Gastroesophageal sphincter (tissue), 4 donors: ENCODE results near the gene TIGAR. TPM values are rescaled to one million over a fixed set of nuclear protein-coding genes. Genes with fewer than 3 reads are reported as not detected.

Experiments
- ATAC-seq: fragments of 150-250 bp; one replicate; pipeline ENCODE4 v1.9.1; 2016; ENCODE audit warnings: mild to moderate bottlenecking, moderate library complexity
- H3K27ac ChIP-seq, 4 donors: fragments of 200-600 bp; sonication (generic) in 3 of 4; 1 replicate in 3 of 4; 2 replicates in 1 of 4; pipeline ENCODE4 v1.5.1; 2016 to 2019
- H3K27me3 ChIP-seq: fragments of 200-600 bp; sonication (generic); one replicate; pipeline ENCODE4 v1.5.1; 2019
- H3K36me3 ChIP-seq, 2 donors: fragments of 200-600 bp; sonication (generic); one replicate each; pipeline ENCODE4 v1.5.1; 2019; ENCODE audit warnings: control low read depth in 1 of 2
- H3K4me1 ChIP-seq, 3 donors: fragments of 200-600 bp; sonication (generic); 1 replicate in 2 of 3; 2 replicates in 1 of 3; pipeline ENCODE4 v1.5.1; 2016 to 2019; ENCODE audit warnings: control low read depth in 2 of 3
- H3K4me3 ChIP-seq, 2 donors: fragments of 200-600 bp; sonication (generic); one replicate each; pipeline ENCODE4 v1.5.1; 2019; ENCODE audit warnings: mild to moderate bottlenecking in 1 of 2, moderate library complexity in 1 of 2
- H3K9me3 ChIP-seq, 3 donors: fragments of 200-600 bp; sonication (generic); one replicate each; pipeline ENCODE4 v1.5.1; 2017 to 2019; ENCODE audit warnings: control low read depth in 2 of 3
- CTCF ChIP-seq, 4 experiments: fragments of 200-600 bp in 2 of 4; fragments of 450-650 bp in 2 of 4; sonication (generic) in 1 of 4; IDR thresholded peaks; one replicate each; pipeline ENCODE4 v1.5.1; 2017 to 2019; ENCODE audit warnings: antibody characterized with exemption in 4 of 4, mild to moderate bottlenecking in 2 of 4, moderate library complexity in 2 of 4
- EP300 ChIP-seq: sonication (generic); formaldehyde crosslinking; IDR thresholded peaks from one replicate; pipeline ENCODE4 v1.6.1; 2017; ENCODE audit warnings: antibody characterized with exemption, mild to moderate bottlenecking
- POLR2A ChIP-seq, 2 donors: fragments of 450-650 bp; IDR thresholded peaks; one replicate each; pipeline ENCODE4 v1.6.1; 2017; ENCODE audit warnings: antibody characterized with exemption in 2 of 2, mild to moderate bottlenecking in 2 of 2, moderate library complexity in 1 of 2
- POLR2AphosphoS5 ChIP-seq: sonication (generic); formaldehyde crosslinking; IDR thresholded peaks from one replicate; pipeline ENCODE4 v1.6.1; 2017; ENCODE audit warnings: antibody characterized with exemption
- WGBS, 2 donors: methylation state at CpG; one replicate each; pipeline ENCODE4 v1.1.5; 2018; ENCODE audit warnings: low coverage in 1 of 2; 5-methylcytosine and 5-hydroxymethylcytosine counted together
- total RNA-seq, 4 donors: library from RNA; depleted of rRNA; stranded (reverse); fragments of >200 nt; gene quantifications; one replicate each; pipeline ENCODE4 v1.1.0, GENCODE V29; 2016

The TIGAR gene
- total RNA-seq, 4 donors from 2014 or later, result 4.6 to 10.5 (median 8.5) TPM

DNA sequence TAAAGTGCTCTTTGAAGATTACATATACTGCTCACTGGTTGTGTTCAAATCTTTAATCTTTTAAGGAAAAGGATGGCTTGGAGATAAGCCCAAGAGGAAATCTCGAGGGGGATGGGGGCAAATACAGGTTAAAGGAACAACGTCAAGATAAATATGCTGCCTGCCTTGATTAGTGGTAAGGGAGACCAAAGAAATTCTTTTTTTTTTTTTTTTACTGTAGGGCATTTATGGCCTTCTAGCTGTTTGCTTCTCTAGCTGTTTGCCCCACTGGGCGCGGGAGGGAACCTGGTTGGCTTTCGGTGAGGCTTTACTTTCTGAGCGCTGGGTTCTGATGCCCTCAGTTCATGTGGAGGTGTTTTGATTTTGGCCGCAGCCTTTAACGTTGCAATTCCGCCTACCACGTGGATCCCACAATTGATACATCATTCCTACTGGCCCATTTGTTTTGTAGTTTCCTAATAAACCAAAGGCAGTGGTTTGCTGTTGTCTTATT, 41.8 kb upstream of the TIGAR start:
- Histone ChIP-seq H3K9me3 (no peaks in the 10 kb centered on the region), H3K27me3 (no peaks in the 10 kb centered on the region), H3K4me1 (peaks cover 5 to 86% (median 40%) of the 10 kb centered on the region in 3 donors), H3K27ac (peak overlapping the region in 2 of 4 donors; percentile 82 to 98), H3K36me3 (peaks cover 0 to 62% of the 10 kb centered on the region in 2 donors), H3K4me3 (no peak overlapping the region)
- no peak for ATAC-seq
- TF ChIP-seq POLR2A (IDR thresholded peaks at IDR 0.05), result no peak
- TF ChIP-seq POLR2AphosphoS5, result no peak
- TF ChIP-seq CTCF (IDR thresholded peaks at IDR 0.05), result no peak
- no peak for TF ChIP-seq EP300
- 64 to 72% methylated on average over 10 of the region's 10 CpGs for WGBS, 2 donors

DNA sequence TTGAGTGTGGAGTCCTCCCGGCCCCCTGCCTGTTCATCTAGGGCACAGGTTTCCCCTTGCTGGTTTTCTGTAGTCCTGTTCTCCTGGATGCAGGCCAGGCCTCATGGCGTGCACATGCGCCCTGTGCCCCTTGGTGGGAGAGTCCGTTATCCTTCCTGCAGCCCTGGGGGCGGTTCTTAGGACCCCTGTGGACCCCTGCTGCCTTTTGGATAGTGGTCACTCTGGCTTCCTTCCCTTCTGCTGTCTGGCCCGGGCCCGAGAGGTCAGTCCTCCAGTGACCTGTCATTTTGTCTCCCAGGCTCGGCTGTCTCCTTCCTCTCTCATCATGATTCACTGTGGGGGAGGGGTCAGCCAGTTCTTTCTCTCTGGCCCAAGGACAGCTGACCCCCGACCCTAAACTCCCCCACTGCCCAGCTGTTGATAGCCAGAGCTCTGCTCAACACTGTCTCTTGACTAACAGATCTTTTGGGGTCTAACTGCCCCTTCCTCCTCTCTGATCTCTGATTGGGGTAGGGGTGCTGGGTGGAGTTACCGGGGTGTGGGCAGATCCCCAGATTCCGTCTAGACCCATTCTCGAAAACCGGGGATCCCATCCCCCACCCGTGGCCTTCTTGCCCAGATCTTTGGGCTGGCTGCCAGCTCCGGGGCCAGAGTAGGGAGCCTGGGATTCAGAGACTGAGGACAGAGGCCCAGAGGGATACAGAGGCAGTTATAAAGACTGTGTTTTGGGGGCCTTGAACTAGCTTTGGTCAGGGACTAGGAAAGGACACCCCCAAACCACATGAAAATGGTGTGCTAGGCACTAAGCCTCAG, 40.5 kb upstream of the TIGAR start:
- Histone ChIP-seq H3K4me1 (peaks cover 5 to 99% (median 40%) of the 10 kb centered on the region in 3 donors), H3K27ac (peak overlapping the region; percentile 57 to 98 (median 80)), H3K27me3 (no peaks in the 10 kb centered on the region), H3K36me3 (peaks cover 0 to 75% of the 10 kb centered on the region in 2 donors), H3K9me3 (no peaks in the 10 kb centered on the region), H3K4me3 (peak overlapping the region in 1 of 2 donors; percentile 4)
- TF ChIP-seq POLR2A (IDR thresholded peaks at IDR 0.05), result no peak
- WGBS, 2 donors, result 27 to 40% methylated on average over 5 to 9 of the region's 15 CpGs
- ATAC-seq, result peak; percentile 24

DNA sequence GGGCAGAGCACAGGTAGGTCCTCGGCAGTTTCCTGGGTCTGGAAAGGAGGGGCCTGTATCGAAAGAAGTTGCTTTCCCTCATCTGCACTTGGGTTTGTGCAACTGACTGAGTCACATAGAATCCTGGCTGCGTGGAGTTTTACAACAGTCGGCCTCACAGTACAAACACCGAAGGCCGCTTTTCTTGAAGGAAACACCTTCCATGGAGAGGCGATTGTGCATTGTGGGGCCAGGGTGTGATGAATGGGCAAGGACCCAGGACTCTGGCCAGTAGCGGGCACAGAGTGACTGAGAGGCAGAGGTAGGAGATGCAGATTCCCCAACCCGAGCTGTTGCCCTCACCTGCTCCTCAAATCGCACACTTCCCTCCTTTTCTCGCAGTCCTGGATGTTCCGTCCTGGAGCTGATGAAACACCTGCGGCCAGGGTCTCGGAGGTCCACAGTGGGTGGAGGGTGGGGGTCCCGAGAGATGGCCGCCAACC, 39.8 kb upstream of the TIGAR start:
- Histone ChIP-seq H3K4me3 (peak overlapping the region in 1 of 2 donors; percentile 4), H3K4me1 (peaks cover 5 to 100% (median 40%) of the 10 kb centered on the region in 3 donors), H3K27ac (peak overlapping the region in 3 of 4 donors; percentile 78 to 98 (median 82)), H3K9me3 (no peaks in the 10 kb centered on the region), H3K27me3 (no peaks in the 10 kb centered on the region), H3K36me3 (peaks cover 0 to 82% of the 10 kb centered on the region in 2 donors)
- ATAC-seq, result peak; percentile 49
- no peak for TF ChIP-seq CTCF (IDR thresholded peaks at IDR 0.05)
- TF ChIP-seq POLR2AphosphoS5, result no peak
- TF ChIP-seq POLR2A (IDR thresholded peaks at IDR 0.05), result no peak
- no peak for TF ChIP-seq EP300
- WGBS, 2 donors, result 11% methylated on average over 3 of the region's 16 CpGs; no CpG with 5 or more reads in 1 of the 2 donors

DNA sequence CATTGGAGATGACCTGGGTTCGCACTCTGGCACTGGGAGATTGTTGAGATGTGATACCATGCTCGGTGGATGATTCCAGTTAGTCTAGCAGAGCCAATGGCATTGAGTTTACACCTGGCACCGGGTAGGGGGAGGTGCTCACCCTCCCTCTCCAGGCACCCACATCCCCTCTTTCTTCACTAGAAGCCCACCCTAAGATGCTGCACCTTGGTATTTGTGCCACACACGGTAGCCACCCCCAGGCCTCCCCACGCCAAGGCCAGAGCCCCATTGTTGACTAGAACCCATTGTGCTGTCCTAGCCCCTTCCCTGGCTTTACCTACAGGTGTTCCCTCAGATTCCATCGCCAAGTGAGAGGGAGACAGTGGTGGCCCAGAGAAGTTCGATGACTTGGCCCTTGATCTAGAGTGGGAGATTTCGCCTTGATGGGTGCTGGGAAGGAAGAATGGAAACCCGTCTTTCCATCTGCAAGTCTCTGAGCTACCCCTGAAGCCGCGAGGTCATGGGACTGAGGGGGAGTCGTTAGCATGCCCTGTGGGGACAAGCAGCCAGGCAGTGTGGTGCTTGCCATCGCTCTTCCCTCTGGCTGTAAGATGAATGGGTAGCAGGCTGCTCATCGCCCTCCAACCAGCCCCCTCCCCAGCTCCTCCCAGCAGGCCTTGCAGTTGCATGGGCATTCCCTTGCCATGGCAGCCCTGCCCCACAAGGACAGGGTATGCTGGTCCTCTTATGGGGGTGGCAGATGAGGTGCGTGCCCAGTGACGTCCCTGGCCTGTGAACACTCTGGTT, 38.7 kb upstream of the TIGAR start:
- H3K9me3 ChIP-seq, result no peaks in the 10 kb centered on the region
- H3K36me3 ChIP-seq, result peaks cover 0 to 87% of the 10 kb centered on the region in 2 donors
- ATAC-seq, result no peak
- H3K27ac ChIP-seq, result peak overlapping the region in 3 of 4 donors; percentile 8 to 98 (median 82)
- TF ChIP-seq CTCF (IDR thresholded peaks at IDR 0.05), result no peak
- TF ChIP-seq POLR2A (IDR thresholded peaks at IDR 0.05), result no peak
- no peak for TF ChIP-seq POLR2AphosphoS5
- TF ChIP-seq EP300, result no peak
- H3K27me3 ChIP-seq, result no peaks in the 10 kb centered on the region
- H3K4me3 ChIP-seq, result no peak overlapping the region
- 72% methylated on average over 4 of the region's 16 CpGs; no CpG with 5 or more reads in 1 of the 2 donors for WGBS, 2 donors
- peaks cover 5 to 100% (median 41%) of the 10 kb centered on the region in 3 donors for H3K4me1 ChIP-seq
